CD14-positive monocyte (primary cell): Measurements from ENCODE around the gene CALCOCO2. TPM values are rescaled to one million over a fixed set of nuclear protein-coding genes. Genes with fewer than 3 reads are reported as not detected.

Experiments
- DNase-seq, 3 donors: peaks; one replicate each; pipeline ENCODE4 v3.0.0-alpha.2; 2011 to 2022
- H2AFZ ChIP-seq: 2 replicates; pipeline ENCODE4 v1.6.0; 2012; ENCODE audit warnings: mild to moderate bottlenecking, low read depth, low read length, inconsistent platforms; ENCODE audit not compliant: insufficient read depth, poor library complexity, severe bottlenecking
- H3K27ac ChIP-seq, 2 donors: 1 replicate in 1 of 2; 2 replicates in 1 of 2; pipeline ENCODE4 v1.5.1; 2012 to 2013; ENCODE audit warnings: low read length in 2 of 2, control low read depth in 1 of 2, inconsistent platforms in 1 of 2, low read depth in 1 of 2, mild to moderate bottlenecking in 1 of 2
- H3K27me3 ChIP-seq, 2 donors: one replicate each; pipeline versions ENCODE4 v1.6.0 to v1.6.1; 2011 to 2013; ENCODE audit warnings: low read length in 2 of 2; ENCODE audit not compliant: control insufficient read depth in 2 of 2, insufficient read depth in 2 of 2
- H3K36me3 ChIP-seq, 2 donors: replicated peaks in 1 of 2; 1 replicate in 1 of 2; 2 replicates in 1 of 2; pipeline versions ENCODE4 v1.5.1 to v1.6.1; 2012 to 2013; ENCODE audit warnings: low read length in 2 of 2, control low read depth in 1 of 2, inconsistent platforms in 1 of 2, mild to moderate bottlenecking in 1 of 2; ENCODE audit not compliant: insufficient read depth in 2 of 2, control insufficient read depth in 1 of 2
- H3K4me1 ChIP-seq, 2 donors: 1 replicate in 1 of 2; 2 replicates in 1 of 2; pipeline versions ENCODE4 v1.5.1 to v1.6.1; 2012 to 2013; ENCODE audit warnings: low read length in 2 of 2, control low read depth in 1 of 2, inconsistent platforms in 1 of 2, mild to moderate bottlenecking in 1 of 2, moderate library complexity in 1 of 2; ENCODE audit not compliant: insufficient read depth in 2 of 2, control insufficient read depth in 1 of 2
- H3K4me2 ChIP-seq: replicated peaks from 2 replicates; pipeline ENCODE3; 2012; ENCODE audit warnings: low read length, moderate library complexity, mild to moderate bottlenecking; ENCODE audit not compliant: poor library complexity, severe bottlenecking; ENCODE audit errors: extremely low read depth
- H3K4me3 ChIP-seq, 3 experiments: fragments of 200-600 bp in 1 of 3; sonication (generic) in 1 of 3; replicated peaks in 1 of 3; 1 replicate in 2 of 3; 2 replicates in 1 of 3; pipeline ENCODE4 v1.5.1; 2011 to 2013; ENCODE audit warnings: low read length in 3 of 3, mild to moderate bottlenecking in 3 of 3, control low read depth in 2 of 3, low read depth in 2 of 3, inconsistent platforms in 1 of 3, moderate library complexity in 1 of 3
- H3K79me2 ChIP-seq: 2 replicates; pipeline ENCODE4 v1.6.0; 2012; ENCODE audit warnings: mild to moderate bottlenecking, control low read depth, inconsistent platforms, low read length, moderate library complexity; ENCODE audit not compliant: insufficient read depth
- H3K9ac ChIP-seq: 2 replicates; pipeline ENCODE4 v1.6.0; 2017; ENCODE audit warnings: low read length, mild to moderate bottlenecking; ENCODE audit not compliant: insufficient read depth, poor library complexity, severe bottlenecking
- H3K9me3 ChIP-seq, 2 donors: replicated peaks in 1 of 2; 1 replicate in 1 of 2; 2 replicates in 1 of 2; pipeline versions ENCODE4 v1.5.1 to v1.6.1; 2012 to 2013; ENCODE audit warnings: low read length in 2 of 2, control low read depth in 1 of 2; ENCODE audit not compliant: control insufficient read depth in 1 of 2, insufficient read depth in 1 of 2
- H4K20me1 ChIP-seq: 2 replicates; pipeline ENCODE4 v1.6.0; 2012; ENCODE audit warnings: mild to moderate bottlenecking, low read length, control low read depth, moderate library complexity; ENCODE audit not compliant: insufficient read depth
- H3K27ac Mint-ChIP-seq, 7 donors: one replicate each; pipeline ENCODE4 v1.8.0; 2020; ENCODE audit warnings: mild to moderate bottlenecking in 7 of 7, mixed read lengths in 7 of 7, moderate library complexity in 6 of 7, inconsistent platforms in 2 of 7
- H3K27me3 Mint-ChIP-seq, 3 donors: one replicate each; pipeline ENCODE4 v1.8.0; 2021 to 2022; ENCODE audit warnings: low read depth in 3 of 3, mild to moderate bottlenecking in 3 of 3, mixed read lengths in 3 of 3, moderate library complexity in 3 of 3, inconsistent platforms in 1 of 3
- H3K36me3 Mint-ChIP-seq, 2 donors: one replicate each; pipeline ENCODE4 v1.8.0; 2020; ENCODE audit warnings: mixed read lengths in 2 of 2, inconsistent platforms in 1 of 2, mild to moderate bottlenecking in 1 of 2
- H3K4me1 Mint-ChIP-seq: one replicate; pipeline ENCODE4 v1.8.0; 2020; ENCODE audit warnings: mild to moderate bottlenecking, mixed read lengths
- H3K4me3 Mint-ChIP-seq, 2 donors: one replicate each; pipeline ENCODE4 v1.8.0; 2020; ENCODE audit warnings: mild to moderate bottlenecking in 2 of 2, mixed read lengths in 2 of 2, moderate library complexity in 1 of 2
- H3K9me3 Mint-ChIP-seq, 7 donors: one replicate each; pipeline ENCODE4 v1.8.0; 2020 to 2022; ENCODE audit warnings: mixed read lengths in 7 of 7, mild to moderate bottlenecking in 6 of 7, moderate library complexity in 6 of 7, inconsistent platforms in 2 of 7
- CTCF ChIP-seq: fragments of 200-600 bp; IDR thresholded peaks from one replicate; pipeline ENCODE4 v1.8.0; 2022; ENCODE audit warnings: antibody characterized with exemption, mild to moderate bottlenecking
- WGBS: methylation state at CpG from one replicate; pipeline ENCODE4 v1.1.5; 2013; ENCODE audit warnings: missing lambda C conversion rate; ENCODE audit not compliant: insufficient coverage; 5-methylcytosine and 5-hydroxymethylcytosine counted together
- intact Hi-C, 2 donors: fragments of 100-400 bp; cut with micrococcal nuclease; formaldehyde crosslinking; loops; one replicate each; pipeline versions ENCODE4 v1.15.0 to v1.15.1; 2023
- polyA minus RNA-seq: library from RNA; depleted of rRNA, polyadenylated mRNA; stranded (reverse); fragments of >200 nt; gene quantifications from 2 replicates; pipeline ENCODE4 v1.2.3, GENCODE V29; 2012
- polyA plus RNA-seq, 3 donors: library from polyadenylated mRNA; depleted of rRNA in 1 of 3; unstranded in 2 of 3; stranded (reverse) in 1 of 3; fragments of 300-500 nt in 2 of 3; fragments of >200 nt in 1 of 3; fragmentation: Illumina TruSeq in 2 of 3; gene quantifications; 1 replicate in 2 of 3; 2 replicates in 1 of 3; pipeline ENCODE4 v1.2.3, GENCODE V29; 2012 to 2021
- total RNA-seq, 12 experiments: library from RNA in 1 of 12; stranded (reverse) in 1 of 12; fragments of 120-200 nt in 1 of 12; gene quantifications; one replicate each; pipeline ENCODE4 v1.2.4 and lab custom pipeline; 2013 to 2026; ENCODE audit warnings: mixed read lengths in 6 of 12, inconsistent platforms in 1 of 12

The CALCOCO2 gene
- 101 TPM for total RNA-seq (2013)
- 100 to 1,000 TPM in 2 of 3 donors, 10 to 100 TPM in 1; 87.5 to 280 (median 214) TPM for polyA plus RNA-seq
- polyA minus RNA-seq = 57.4 and 80.5 TPM in 2 replicates
- 78.9 to 173 (median 130) reads per million in 11 experiments for total RNA-seq (lab: John Stamatoyannopoulos, UW)

- H3K4me1 ChIP-seq = peaks cover 15 to 18% of the 10 kb centered on the region in 2 donors
- peak within 1 kb of the TSS; percentile 75 for H2AFZ ChIP-seq
- H3K27ac ChIP-seq = peak within 1 kb of the TSS; percentile 96 to 98
- peak within 1 kb of the TSS; percentile 84 for H3K4me2 ChIP-seq
- H3K36me3 ChIP-seq = peaks cover 0 to 13% of the 10 kb centered on the region in 2 donors
- peak within 1 kb of the TSS; percentile 94 to 98 for H3K4me3 Mint-ChIP-seq
- H3K27ac Mint-ChIP-seq = peak within 1 kb of the TSS; percentile 99 to 100 (median 100)
- peaks cover 46% of the 10 kb centered on the region for H4K20me1 ChIP-seq
- intact Hi-C loops = loop anchor here in 1 of 2 donors (1.0 to 5.0 kb wide), 3 partner anchors 10 to 76 kb away; partner anchors contain the start of genes ATP5MC1 and UBE2Z
- H3K27me3 ChIP-seq = peaks cover 3 to 4% of the 10 kb centered on the region in 2 donors
- peaks cover 28% of the 10 kb centered on the region for H3K4me1 Mint-ChIP-seq
- H3K27me3 Mint-ChIP-seq = peaks cover 8 to 33% (median 18%) of the 10 kb centered on the region in 3 donors
- peak; percentile 94 to 95 (median 95) for DNase-seq
- H3K9me3 ChIP-seq = no peaks in the 10 kb centered on the region
- H3K9me3 Mint-ChIP-seq = no peaks in the 10 kb centered on the region
- WGBS = under 1% methylated on average over 48 of the region's 48 CpGs
- TF ChIP-seq CTCF = no peak
- H3K4me3 ChIP-seq = peak within 1 kb of the TSS; percentile 72 to 92 (median 92)
- H3K79me2 ChIP-seq = peaks cover 48% of the 10 kb centered on the region
- peaks cover 26 to 30% of the 10 kb centered on the region in 2 donors for H3K36me3 Mint-ChIP-seq
- H3K9ac ChIP-seq = peak within 1 kb of the TSS; percentile 97
These were observed at the start of gene CALCOCO2 for GRCh38 chr17:48830840-48831548. CALCOCO2 (plus strand) TSS chr17:48831035; CDS start chr17:48841708, 10,673 bp downstream.

- Histone ChIP-seq H3K27ac (no peak overlapping the region), H3K9ac (no peak overlapping the region), H3K4me3 (no peak overlapping the region), H2AFZ (no peak overlapping the region), H3K4me1 (no peaks in the 10 kb centered on the region), H3K9me3 (no peaks in the 10 kb centered on the region), H3K27me3 (peaks cover 5 to 19% of the 10 kb centered on the region in 2 donors), H4K20me1 (no peaks in the 10 kb centered on the region), H3K79me2 (no peaks in the 10 kb centered on the region), H3K4me2 (no peak overlapping the region), H3K36me3 (no peaks in the 10 kb centered on the region)
- Mint-ChIP-seq H3K4me1 (peaks cover 6% of the 10 kb centered on the region), H3K27ac (no peak overlapping the region), H3K4me3 (no peak overlapping the region), H3K9me3 (no peaks in the 10 kb centered on the region), H3K27me3 (peaks cover 21 to 58% (median 36%) of the 10 kb centered on the region in 3 donors), H3K36me3 (no peaks in the 10 kb centered on the region)
- DNase-seq = no peak
- intact Hi-C loops = loop anchor here in 1 of 2 donors (5.0 kb wide), 1 partner anchor 111 kb away; no protein-coding TSS in a partner anchor
- no peak for TF ChIP-seq CTCF
- 84% methylated on average over 5 of the region's 7 CpGs for WGBS
These were observed 43.0 kb upstream of the CALCOCO2 start for GRCh38 chr17:48787828-48788227.
